K562 (cell line): ENCODE data around the gene PIP4K2A. TPM values are rescaled to one million over a fixed set of nuclear protein-coding genes. Genes with fewer than 3 reads are reported as not detected.
A peak's percentile ranks its signal among the peaks of the same experiment; 100 is the strongest.

Source experiments
- E4F1 ChIP-seq: fragments of 250-450 bp; sonication (Bioruptor Pico); IDR thresholded peaks from 2 replicates; pipeline ENCODE4 v1.5.0; 2021; ENCODE audit warnings: mild to moderate bottlenecking, borderline replicate concordance
- KLF6 ChIP-seq: fragments of 250-450 bp; sonication (Bioruptor Pico); IDR thresholded peaks from 2 replicates; pipeline ENCODE4 v1.4.0; 2020; ENCODE audit warnings: mild to moderate bottlenecking, moderate library complexity, borderline replicate concordance
- MEIS2 ChIP-seq: fragments of 450-650 bp; IDR thresholded peaks from 2 replicates; pipeline ENCODE4 v1.6.1; 2014; ENCODE audit warnings: mild to moderate bottlenecking; ENCODE audit not compliant: partially characterized antibody
- RBBP5 ChIP-seq: fragments of 200-600 bp; sonication (generic); IDR thresholded peaks from 2 replicates; pipeline ENCODE4 v1.6.1; 2012; ENCODE audit warnings: borderline replicate concordance, mild to moderate bottlenecking, low read length, control low read depth, inconsistent platforms; ENCODE audit not compliant: insufficient read depth, poor library complexity, severe bottlenecking
- RNF2 ChIP-seq: sonication (generic); IDR thresholded peaks from 2 replicates; pipeline ENCODE4 v1.6.1; 2016
- TGIF2 ChIP-seq: sonication (generic); formaldehyde crosslinking; IDR thresholded peaks from 2 replicates; pipeline ENCODE4 v1.8.1; 2022; ENCODE audit warnings: mild to moderate bottlenecking, missing genetic modification reagents, moderate library complexity
- ZNF146 ChIP-seq: IDR thresholded peaks from one replicate; pipeline ENCODE4 v1.6.1; 2018; ENCODE audit warnings: missing compliant biosample characterization; ENCODE audit not compliant: unreplicated experiment
- polyA plus RNA-seq, 8 experiments: library from polyadenylated mRNA; depleted of rRNA in 4 of 8; stranded (reverse) in 5 of 8; unstranded in 3 of 8; fragments of >200 nt; fragmentation: Nextera tagmentation in 2 of 8; fragmentation: Illumina TruSeq in 1 of 8; extraction: Ambion mirVana in 2 of 8; extraction: Trizol in 1 of 8; gene quantifications; 2 replicates each; pipeline versions ENCODE4 v1.2.1 to v1.2.3, GENCODE V29; 2011 to 2014; ENCODE audit warnings: inconsistent platforms in 1 of 8, missing spikeins in 1 of 8
- total RNA-seq, 7 experiments: library from RNA; depleted of rRNA in 6 of 7; stranded (reverse); fragments of >200 nt in 6 of 7; fragmentation: Illumina TruSeq in 2 of 7; extraction: Trizol in 2 of 7; gene quantifications; 2 replicates each; pipeline versions ENCODE4 v1.2.1 to v1.2.3, GENCODE V29; 2011 to 2021; ENCODE audit warnings: low replicate concordance in 1 of 7
- TF ChIP-seq, protein P1 (sequence below): sonication (generic); formaldehyde crosslinking; IDR thresholded peaks from 2 replicates; pipeline ENCODE4 v1.8.0; 2022; ENCODE audit warnings: missing genetic modification reagents, mild to moderate bottlenecking, moderate library complexity, borderline replicate concordance

Gene PIP4K2A
- total and polyA plus RNA-seq, 9 of the 15 experiments (the other 6 are each of a cell fraction or from before 2014, with no cell fraction given), result 35.6 to 117 (median 71.9) TPM

GRCh38 chr10:22713853-22714478, 412 bp downstream of the PIP4K2A start (continued):
- TF ChIP-seq, protein P1, sequence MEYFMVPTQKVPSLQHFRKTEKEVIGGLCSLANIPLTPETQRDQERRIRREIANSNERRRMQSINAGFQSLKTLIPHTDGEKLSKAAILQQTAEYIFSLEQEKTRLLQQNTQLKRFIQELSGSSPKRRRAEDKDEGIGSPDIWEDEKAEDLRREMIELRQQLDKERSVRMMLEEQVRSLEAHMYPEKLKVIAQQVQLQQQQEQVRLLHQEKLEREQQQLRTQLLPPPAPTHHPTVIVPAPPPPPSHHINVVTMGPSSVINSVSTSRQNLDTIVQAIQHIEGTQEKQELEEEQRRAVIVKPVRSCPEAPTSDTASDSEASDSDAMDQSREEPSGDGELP, result peak; percentile 59; the same call in 1 of the 2 replicates
- TF ChIP-seq KLF6 (CRISPR knock-in tag) (no peak), ZNF146 (no peak), RBBP5 (peak; percentile 18), E4F1 (CRISPR knock-in tag) (no peak), TGIF2 (no peak), RNF2 (no peak), MEIS2 (no peak)
